Measurements from ENCODE around the gene CEMIP2.

GRCh38 chr9:71643330-71643729, 125.0 kb downstream of the CEMIP2 start:
- TF ChIP-seq CTCF (IDR thresholded peaks at IDR 0.05) (no peak), POLR2A (IDR thresholded peaks at IDR 0.05) (no peak)

Data from uterus (tissue), 2 donors.